A172 (cell line): ENCODE data around the gene VWA1. TPM values are rescaled to one million over a fixed set of nuclear protein-coding genes. Genes with fewer than 3 reads are reported as not detected.
A peak's percentile ranks its signal among the peaks of the same experiment; 100 is the strongest.
"Not testable (repeated sequence)": the region's sequence is repeated elsewhere in the genome, so short reads cannot be mapped to it uniquely, and the experiment has no call there.

ENCODE experiments used
- DNase-seq: peaks from one replicate; pipeline ENCODE4 v3.0.0-alpha.2; 2015; ENCODE audit warnings: low spot score
- total RNA-seq: library from RNA; depleted of rRNA; stranded (reverse); fragments of >200 nt; shearing (Covaris generic); gene quantifications from 2 replicates; pipeline ENCODE4 v1.2.3, GENCODE V29; 2014

The VWA1 gene
- total RNA-seq, 1 experiment from 2014 or later, result 2.0 TPM

- DNase-seq, result not testable (repeated sequence)
Measured at GRCh38 chr1:1402901-1403392, 32.5 kb upstream of the VWA1 start.

- no peak for DNase-seq
Measured at GRCh38 chr1:1403653-1404052, 31.8 kb upstream of the VWA1 start.

- DNase-seq, result no peak
Measured at GRCh38 chr1:1406101-1406820, 29.2 kb upstream of the VWA1 start.

GRCh38 chr1:1406821-1407635 is 28.5 kb upstream of the VWA1 start, which contains the start of gene MRPL20:
MRPL20 (minus strand) TSS chr1:1407293; CDS start chr1:1407217, 76 bp downstream.
- peak; percentile 66 for DNase-seq

- peak; percentile 7 for DNase-seq
Measured at GRCh38 chr1:1407636-1408318, 27.7 kb upstream of the VWA1 start.

- not testable (repeated sequence) for DNase-seq
Measured at GRCh38 chr1:1410238-1410637, 25.3 kb upstream of the VWA1 start.

- no peak for DNase-seq
Measured at GRCh38 chr1:1411626-1412025, 23.9 kb upstream of the VWA1 start.

- DNase-seq, result not testable (repeated sequence)
Measured at GRCh38 chr1:1412311-1412902, 23.1 kb upstream of the VWA1 start.

GRCh38 chr1:1415751-1416150 is 19.7 kb upstream of the VWA1 start:
- no peak for DNase-seq

GRCh38 chr1:1417396-1417795 is 18.1 kb upstream of the VWA1 start:
- DNase-seq, result not testable (repeated sequence)

- not testable (repeated sequence) for DNase-seq
Measured at GRCh38 chr1:1417825-1418463, 17.5 kb upstream of the VWA1 start.

- DNase-seq, result no peak
Measured at GRCh38 chr1:1418464-1419362, 16.8 kb upstream of the VWA1 start.

- DNase-seq, result no peak
Measured at GRCh38 chr1:1419363-1419812, 16.1 kb upstream of the VWA1 start.

GRCh38 chr1:1419813-1420653 is 15.5 kb upstream of the VWA1 start:
- no peak for DNase-seq

- DNase-seq, result no peak
Measured at GRCh38 chr1:1420654-1421141, 14.8 kb upstream of the VWA1 start.

- no peak for DNase-seq
Measured at GRCh38 chr1:1421147-1421906, 14.2 kb upstream of the VWA1 start, which contains the start of gene ANKRD65. ANKRD65 (minus strand) TSS chr1:1421276; CDS start chr1:1421005, 271 bp downstream.

GRCh38 chr1:1421907-1422464 is 13.5 kb upstream of the VWA1 start:
- no peak for DNase-seq
